ENCODE data around the gene ZNF275.
A peak's percentile ranks its signal among the peaks of the same experiment; 100 is the strongest.
"Not testable (repeated sequence)": the region's sequence is repeated elsewhere in the genome, so short reads cannot be mapped to it uniquely, and the experiment has no call there.

ZNF275 gene, protein sequence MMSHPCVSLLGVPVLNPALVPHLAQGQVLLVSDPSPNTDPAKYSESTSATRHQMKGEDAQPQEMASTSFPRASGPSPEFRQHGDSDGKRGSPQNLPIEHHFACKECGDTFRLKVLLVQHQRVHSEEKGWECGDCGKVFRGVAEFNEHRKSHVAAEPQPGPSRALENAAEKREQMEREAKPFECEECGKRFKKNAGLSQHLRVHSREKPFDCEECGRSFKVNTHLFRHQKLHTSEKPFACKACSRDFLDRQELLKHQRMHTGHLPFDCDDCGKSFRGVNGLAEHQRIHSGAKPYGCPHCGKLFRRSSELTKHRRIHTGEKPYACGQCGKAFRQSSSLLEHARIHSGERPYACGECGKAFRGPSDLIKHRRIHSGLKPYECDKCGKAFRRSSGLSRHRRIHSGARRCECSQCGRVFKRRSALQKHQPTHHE

GRCh38 chrX:153333821-153334653 lies at the start of gene ZNF275:
Gene ZNF275, plus strand, starts transcription at chrX:153334153. Its CDS starts 2,527 bp downstream, at chrX:153336680.
- DNase-seq = peak; percentile 17

DNA sequence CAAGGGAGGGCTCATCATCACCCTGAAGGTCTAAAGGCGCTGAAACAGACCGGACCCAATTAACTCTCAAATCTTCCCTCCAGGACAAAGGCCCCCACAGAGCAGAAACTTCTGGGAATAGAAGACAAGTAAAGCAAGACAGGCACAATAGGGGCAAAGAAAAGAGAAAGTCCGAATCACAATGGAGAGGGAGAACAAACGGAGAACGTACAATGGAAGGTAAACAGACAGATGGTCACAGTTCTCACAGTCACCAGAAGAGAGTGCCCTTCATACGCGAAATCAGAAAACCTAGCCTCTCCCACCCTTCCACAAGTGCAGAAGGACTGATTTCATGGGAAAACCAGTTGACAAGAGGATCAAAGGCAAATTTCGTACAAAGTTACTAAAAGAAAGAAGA lies 48.3 kb upstream of the ZNF275 start:
- not testable (repeated sequence) for DNase-seq

DNA sequence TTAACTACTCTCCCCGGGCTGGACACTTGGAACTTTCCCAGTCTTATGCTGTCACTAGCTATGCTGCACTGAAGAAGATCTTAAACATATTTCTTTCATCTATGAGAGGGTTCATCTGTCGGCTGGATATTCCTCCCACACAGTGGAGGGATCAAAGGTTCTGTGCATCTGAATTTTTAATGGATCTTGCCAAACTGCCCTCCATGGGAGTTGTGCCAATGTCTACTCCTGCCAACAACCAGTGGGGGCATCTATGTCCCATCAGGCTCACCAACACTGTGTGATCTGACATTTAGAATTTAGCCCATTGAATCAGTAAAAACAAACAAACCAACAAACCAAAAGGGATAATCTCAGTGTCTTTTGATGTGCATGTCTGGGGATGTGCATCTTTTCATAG lies 45.1 kb upstream of the ZNF275 start:
- not testable (repeated sequence) for DNase-seq

GRCh38 chrX:153293485-153294071 lies 40.4 kb upstream of the ZNF275 start:
- not testable (repeated sequence) for DNase-seq

- DNase-seq = no peak
Measured at GRCh38 chrX:153297376-153297775, 36.6 kb upstream of the ZNF275 start.

DNA sequence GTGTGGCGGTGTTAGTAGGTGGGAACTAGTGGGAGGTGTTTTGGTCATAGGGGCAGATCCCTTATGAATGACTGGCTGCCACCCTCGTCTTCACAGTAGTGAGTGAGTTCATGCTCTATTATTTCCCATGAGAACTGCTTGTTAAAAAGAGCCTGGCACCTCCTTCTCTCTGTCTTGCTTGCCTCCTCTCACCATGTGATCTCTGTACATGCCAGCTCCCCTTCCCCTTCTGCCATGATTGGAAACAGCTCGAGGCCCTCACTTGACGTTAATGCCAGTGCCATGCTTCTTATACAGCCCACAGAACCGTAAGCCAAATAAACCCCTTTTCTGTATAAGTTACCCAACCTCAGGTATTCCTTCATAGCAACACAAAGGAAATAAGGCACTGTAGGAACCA lies 34.1 kb upstream of the ZNF275 start:
- no peak for DNase-seq

DNA sequence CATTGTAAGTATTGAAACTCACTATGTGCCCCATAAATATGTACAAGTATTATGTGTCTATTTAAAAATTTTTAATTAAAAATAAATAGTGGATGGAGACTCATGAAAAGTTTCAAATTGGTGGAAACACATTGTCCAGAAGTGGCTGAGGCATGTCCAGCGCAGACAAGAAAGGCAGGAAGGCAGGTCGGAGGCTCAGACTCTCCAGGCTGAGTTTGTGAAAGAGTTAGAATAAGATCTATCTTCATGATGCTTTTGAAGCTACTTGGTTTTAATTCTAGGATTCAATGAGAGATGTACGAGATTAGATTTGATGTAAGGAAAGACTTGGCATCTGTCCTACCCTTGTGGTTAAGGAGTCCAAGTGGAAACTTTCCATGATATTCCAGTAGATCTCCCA lies 32.2 kb upstream of the ZNF275 start:
- no peak for DNase-seq

- no peak for DNase-seq
Measured at GRCh38 chrX:153302796-153303195, 31.2 kb upstream of the ZNF275 start.

DNA sequence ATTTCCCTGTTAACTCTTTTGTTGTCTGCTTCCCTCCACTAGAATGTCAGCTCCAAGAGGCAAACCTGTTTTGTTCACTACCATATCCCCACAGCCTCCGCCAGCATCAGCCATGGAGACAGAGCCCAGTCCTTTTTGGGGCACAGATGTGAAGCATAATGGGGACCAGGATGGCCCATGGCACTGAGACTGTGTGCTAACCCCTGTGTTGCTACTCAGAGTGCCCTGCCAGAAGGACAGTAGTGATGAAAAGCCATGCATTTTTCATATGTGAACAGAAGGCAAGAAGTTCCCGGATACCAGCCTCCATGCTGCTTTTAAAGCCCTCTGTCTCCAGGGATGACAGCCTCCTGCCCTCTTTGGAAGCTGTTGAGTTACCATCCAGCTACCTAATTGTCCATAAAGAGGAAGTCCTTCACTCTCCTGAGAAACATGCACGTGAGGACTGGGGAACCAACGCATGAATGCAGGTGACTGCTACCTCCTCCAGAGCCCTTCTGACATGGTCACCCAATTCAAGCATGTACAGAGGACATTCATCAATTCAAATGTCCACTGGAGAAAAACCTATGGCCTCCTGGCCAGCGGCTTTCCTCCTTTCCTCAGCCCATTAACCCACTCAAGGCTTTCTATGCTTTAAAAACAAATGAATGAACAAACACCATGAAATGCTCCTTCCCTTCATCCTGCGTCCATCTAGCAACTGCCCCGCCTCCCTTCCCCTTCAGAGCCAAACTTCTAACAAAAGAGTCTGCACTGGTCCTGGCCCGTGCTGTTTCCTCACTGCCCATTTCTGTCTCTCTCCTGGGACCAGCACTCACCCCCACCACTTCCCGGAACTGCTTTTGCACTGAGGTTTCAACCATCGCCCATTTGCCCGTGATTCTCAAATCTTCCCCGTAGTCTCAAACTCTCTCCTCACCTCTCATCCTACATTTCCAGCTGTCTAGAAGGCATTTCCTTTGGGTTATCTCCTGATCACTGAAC lies 30.4 kb upstream of the ZNF275 start:
- DNase-seq = no peak

- no peak for DNase-seq
Measured at GRCh38 chrX:153304988-153305736, 28.8 kb upstream of the ZNF275 start.

DNA sequence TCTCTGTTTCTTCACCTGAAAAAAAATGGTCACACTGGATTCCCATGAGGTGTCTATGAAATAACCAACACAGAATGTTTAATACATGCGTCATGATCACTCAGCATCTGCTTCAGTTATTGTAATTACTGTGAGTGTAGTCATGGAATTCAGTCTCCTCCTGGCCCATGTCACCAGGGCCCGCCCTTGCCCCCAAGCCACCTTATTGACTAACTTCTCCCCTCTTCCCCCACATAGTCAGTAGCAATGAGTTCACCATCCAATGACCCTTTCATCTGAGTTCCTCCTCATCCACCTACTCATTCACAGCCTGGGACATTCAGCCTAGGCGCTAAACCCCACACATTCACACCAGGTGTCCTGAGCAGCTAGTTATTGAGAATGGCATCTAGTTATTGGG lies 28.0 kb upstream of the ZNF275 start:
- DNase-seq = no peak

DNA sequence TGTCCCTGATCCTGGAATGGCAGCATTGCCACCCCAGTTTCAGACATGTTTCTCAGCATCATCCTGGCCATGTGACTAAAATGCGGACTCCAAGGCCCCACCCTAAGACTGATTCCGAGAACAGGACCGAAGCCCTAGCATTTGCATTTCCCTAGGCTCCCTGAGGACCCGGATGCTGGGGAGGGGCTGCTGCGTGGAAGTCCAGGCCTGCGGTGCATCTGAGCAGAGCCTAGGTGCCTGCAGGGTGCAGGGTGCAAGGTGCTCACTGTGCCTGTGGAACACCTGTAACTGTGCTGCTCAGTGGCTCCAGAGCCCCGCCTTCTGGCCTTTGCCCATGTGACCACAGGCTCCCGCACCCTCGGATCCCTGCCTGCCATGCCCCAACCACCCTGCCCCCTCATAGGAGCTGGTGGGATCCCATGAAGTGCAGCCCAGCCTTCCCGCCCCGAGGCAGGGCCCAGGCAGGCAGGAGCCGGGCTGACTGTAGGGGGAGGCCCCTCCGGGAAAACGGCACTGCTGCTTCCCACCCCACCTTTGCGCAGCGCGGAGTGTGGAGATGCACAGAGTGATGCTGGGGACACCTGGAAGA lies 27.3 kb upstream of the ZNF275 start:
- no peak for DNase-seq

- DNase-seq = no peak
Measured at GRCh38 chrX:153307276-153308178, 26.4 kb upstream of the ZNF275 start.

DNA sequence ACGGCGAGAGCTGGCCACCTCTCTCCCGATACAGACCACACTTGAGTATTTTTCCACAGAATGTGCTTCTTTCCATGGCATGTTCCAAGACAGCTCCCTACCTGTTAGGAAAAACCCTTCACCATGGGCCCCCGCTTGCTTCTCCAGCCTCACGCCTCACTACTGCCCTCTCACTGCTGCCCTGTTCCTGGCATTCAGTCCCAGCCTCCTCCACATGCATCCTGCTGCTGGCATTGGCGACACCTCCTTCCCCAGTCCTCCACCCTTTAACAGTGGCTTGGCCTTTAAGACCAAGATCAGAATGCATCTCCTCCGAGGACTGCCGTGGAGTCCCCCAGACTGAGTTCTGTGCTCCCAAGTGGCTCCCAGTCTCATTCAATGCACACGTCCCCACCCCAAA lies 23.1 kb upstream of the ZNF275 start:
- no peak for DNase-seq

- no peak for DNase-seq
Measured at GRCh38 chrX:153312041-153312440, 21.9 kb upstream of the ZNF275 start.

DNA sequence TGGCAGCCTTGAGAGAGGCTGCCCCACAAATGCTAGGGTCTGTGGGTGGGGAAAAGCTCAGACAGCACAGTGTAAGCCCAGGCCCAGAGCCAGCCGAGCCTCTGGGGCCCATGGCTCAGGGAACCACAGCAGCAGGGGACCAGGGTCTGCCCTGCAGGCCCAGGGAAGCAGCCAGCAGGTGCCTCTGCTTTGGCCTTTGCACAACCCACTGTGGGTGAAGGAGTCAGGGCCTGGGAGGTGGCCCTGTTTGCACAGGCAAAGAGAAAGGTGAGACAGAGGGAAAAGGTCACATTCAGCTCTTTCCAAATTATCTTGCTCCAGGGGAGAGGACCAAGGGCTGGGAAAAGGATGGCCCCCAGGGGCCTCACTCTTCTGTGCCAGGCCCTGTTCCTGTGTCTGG lies 21.1 kb upstream of the ZNF275 start:
- DNase-seq = no peak

GRCh38 chrX:153317306-153317705 lies 16.6 kb upstream of the ZNF275 start:
- no peak for DNase-seq

DNA sequence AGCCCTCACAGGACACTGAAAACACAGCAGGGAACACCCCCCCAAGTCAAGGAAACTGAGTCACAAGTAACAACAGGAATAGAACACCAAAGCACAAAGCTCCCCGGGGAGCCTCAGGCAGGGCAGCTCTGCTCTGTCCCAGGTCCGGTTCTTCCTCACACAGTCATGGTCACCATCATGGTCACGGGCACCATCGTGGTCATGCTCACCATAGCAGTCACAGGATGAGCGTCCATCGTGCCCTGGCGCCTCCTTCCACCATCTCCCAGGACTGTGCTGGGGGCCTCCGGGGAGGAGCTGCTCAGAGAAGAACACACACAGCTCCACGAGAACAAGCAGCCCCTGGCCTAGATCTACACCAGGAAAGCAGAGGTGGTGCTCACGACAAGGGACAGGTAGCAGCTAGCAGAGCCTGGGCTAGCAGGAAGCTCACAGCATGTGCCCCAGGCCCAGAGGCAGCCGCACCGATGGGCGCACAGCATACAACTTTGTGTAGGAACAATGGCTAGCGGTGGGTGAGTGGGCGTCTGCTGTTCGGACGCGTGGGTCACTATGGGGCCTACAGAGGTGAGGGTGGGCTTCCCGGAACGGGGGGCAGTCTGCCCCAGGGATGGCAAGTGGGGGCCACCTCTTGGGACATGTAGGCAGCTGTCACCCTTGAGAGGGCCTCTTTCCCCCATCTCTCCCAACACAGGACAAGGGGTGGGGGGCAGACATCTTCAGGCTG lies 15.8 kb upstream of the ZNF275 start:
- DNase-seq = no peak

GRCh38 chrX:153318811-153319210 lies 15.1 kb upstream of the ZNF275 start:
- no peak for DNase-seq
